ENCODE measurements around the gene PCDHGA12.

The PCDHGA12 gene

DNA sequence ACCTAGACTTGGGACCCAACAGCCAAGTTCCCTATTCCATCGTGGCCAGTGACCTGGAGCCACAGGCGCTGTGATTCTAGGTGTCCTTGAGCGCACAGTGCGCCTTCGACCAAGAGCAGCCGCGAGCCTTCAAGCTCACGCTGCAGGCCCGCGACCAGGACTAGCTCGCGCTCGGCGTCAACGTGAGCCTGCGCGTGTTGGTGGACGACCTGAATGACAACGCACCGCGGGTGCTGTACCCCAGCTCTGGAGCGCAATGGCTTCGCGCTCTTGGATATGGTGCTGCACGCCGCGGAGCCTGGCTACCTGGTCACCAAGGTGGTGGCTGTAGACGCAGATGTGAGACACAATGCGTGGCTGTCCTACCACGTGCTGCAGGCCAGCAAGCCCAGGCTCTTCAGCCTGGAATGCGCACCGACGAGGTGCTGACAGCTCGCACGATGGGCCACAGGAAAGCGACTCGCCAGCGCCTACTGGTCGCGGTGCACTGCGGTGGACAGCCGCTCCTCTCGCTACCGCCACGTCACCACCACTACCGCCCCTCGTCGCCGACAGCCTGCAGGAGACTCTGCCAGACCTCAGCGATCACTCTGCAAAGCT lies 11.4 kb downstream of the PCDHGA12 start:
- DNase-seq: no peak

DNA sequence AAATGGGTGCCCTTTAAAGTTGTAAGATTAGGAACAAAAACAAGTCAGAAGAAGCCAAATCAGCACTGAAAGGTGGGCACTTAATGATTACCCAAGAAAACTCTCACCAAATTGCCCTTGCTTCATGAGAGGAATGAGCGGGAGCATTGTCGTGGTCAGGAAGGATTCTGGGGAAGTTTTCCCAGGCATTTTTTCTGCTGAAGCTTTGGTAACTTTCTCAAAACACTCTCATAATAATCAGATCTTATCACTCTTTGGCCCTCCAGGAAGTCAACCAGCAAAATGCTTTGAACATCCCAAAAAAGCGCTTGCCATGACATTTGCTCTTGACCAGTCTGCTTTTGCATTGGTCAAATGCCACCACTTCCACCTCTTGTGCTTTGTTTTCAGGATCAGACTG lies 35.0 kb downstream of the PCDHGA12 start:
- DNase-seq: no peak

DNA sequence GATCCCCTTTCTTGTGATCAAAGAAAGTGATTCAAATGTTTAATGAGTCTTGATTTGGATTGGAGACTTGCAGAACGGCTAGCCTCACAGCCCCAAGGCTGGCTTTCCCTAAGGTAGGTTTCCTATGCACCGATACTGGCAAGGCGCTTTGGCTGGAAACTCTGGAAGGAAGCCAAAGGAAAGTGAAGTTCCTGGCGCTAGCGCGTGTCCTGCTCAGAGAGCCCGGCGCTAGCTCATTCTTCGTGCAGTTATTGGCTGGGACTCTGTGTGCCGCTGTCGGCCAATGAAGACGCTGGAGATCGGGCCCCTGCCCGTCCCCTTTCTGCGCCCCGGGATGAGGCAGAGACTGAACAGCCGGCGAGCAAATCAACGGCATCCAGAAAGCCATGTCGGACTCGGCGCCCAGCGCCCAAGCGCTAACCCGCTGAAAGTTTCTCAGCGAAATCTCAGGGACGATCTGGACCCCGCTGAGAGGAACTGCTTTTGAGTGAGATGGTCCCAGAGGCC lies 45.4 kb downstream of the PCDHGA12 start, which contains the start of gene PCDHGC3:
Gene PCDHGC3 (plus strand): TSS at position 342 of the 507 bp plus-strand sequence. CDS start 151 bp downstream, at position 493.
- no peak for DNase-seq

DNA sequence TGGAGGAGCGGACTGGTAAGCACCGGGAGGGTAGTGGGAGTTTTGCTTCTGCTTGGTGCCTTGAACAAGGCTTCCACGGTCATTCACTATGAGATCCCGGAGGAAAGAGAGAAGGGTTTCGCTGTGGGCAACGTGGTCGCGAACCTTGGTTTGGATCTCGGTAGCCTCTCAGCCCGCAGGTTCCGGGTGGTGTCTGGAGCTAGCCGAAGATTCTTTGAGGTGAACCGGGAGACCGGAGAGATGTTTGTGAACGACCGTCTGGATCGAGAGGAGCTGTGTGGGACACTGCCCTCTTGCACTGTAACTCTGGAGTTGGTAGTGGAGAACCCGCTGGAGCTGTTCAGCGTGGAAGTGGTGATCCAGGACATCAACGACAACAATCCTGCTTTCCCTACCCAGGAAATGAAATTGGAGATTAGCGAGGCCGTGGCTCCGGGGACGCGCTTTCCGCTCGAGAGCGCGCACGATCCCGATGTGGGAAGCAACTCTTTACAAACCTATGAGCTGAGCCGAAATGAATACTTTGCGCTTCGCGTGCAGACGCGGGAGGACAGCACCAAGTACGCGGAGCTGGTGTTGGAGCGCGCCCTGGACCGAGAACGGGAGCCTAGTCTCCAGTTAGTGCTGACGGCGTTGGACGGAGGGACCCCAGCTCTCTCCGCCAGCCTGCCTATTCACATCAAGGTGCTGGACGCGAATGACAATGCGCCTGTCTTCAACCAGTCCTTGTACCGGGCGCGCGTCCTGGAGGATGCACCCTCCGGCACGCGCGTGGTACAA lies 46.0 kb downstream of the PCDHGA12 start:
- DNase-seq: no peak

DNA sequence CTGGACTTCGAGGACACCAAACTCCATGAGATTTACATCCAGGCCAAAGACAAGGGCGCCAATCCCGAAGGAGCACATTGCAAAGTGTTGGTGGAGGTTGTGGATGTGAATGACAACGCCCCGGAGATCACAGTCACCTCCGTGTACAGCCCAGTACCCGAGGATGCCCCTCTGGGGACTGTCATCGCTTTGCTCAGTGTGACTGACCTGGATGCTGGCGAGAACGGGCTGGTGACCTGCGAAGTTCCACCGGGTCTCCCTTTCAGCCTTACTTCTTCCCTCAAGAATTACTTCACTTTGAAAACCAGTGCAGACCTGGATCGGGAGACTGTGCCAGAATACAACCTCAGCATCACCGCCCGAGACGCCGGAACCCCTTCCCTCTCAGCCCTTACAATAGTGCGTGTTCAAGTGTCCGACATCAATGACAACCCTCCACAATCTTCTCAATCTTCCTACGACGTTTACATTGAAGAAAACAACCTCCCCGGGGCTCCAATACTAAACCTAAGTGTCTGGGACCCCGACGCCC lies 46.8 kb downstream of the PCDHGA12 start:
- DNase-seq: no peak

DNA sequence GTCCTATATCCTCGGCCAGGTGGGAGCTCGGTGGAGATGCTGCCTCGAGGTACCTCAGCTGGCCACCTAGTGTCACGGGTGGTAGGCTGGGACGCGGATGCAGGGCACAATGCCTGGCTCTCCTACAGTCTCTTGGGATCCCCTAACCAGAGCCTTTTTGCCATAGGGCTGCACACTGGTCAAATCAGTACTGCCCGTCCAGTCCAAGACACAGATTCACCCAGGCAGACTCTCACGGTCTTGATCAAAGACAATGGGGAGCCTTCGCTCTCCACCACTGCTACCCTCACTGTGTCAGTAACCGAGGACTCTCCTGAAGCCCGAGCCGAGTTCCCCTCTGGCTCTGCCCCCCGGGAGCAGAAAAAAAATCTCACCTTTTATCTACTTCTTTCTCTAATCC lies 47.5 kb downstream of the PCDHGA12 start:
- no peak for DNase-seq

DNA sequence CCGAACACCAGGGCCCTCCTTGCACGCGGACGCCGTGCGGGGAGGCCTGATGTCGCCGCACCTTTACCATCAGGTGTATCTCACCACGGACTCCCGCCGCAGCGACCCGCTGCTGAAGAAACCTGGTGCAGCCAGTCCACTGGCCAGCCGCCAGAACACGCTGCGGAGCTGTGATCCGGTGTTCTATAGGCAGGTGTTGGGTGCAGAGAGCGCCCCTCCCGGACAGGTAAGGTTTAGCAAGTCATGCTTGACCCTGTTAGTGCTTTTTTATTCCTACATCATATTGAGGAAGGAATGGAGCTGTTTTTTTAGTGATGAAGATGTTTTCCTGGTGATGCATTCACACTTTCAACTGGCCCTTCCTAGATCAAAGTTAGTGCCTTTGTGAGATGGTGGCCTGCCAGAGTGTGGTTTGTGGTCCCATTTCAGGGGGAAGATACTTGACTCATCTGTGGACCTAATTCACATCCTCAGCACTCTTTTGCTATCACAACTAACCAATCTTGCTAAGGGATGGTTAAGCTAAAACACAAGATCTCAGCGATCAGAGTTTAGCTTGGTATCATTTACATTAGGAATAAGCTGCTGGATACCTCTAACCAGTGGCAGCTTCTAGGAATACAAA lies 48.1 kb downstream of the PCDHGA12 start:
- DNase-seq: no peak

DNA sequence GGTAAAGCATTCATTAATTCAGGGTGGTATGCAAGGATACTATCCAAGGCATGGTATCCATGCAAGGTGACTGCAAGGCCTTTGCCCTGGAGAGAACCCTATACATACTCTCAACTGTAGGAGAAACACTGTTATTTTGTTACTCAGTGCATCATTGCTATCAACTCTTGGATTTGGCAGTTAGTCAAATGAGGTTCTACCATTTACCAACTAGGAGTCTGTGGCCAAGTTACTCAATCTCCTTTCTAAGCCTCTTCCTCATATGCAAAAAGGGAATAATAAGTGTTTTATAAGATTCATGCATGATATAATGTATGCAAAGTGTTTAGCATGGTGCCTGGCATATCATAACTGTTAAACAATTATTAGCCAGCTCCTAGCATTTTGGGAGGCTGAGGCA lies 49.5 kb downstream of the PCDHGA12 start:
- DNase-seq: no peak

Data from NCI-H1930 (cell line).